Prostate gland (tissue), 2 donors: ENCODE results near the gene FHIT. TPM values are rescaled to one million over a fixed set of nuclear protein-coding genes. Genes with fewer than 3 reads are reported as not detected.

Source experiments
- DNase-seq: peaks from one replicate; pipeline ENCODE4 v3.0.0-alpha.2; 2019; ENCODE audit warnings: low spot score
- H3K27ac ChIP-seq, 2 donors: fragments of 200-600 bp; sonication (generic); 2 replicates each; pipeline ENCODE4 v1.5.1; 2017 to 2019
- H3K27me3 ChIP-seq: fragments of 200-600 bp; sonication (generic); replicated peaks from 2 replicates; pipeline ENCODE4 v1.5.1; 2019; ENCODE audit not compliant: insufficient read depth
- H3K36me3 ChIP-seq, 2 donors: fragments of 200-600 bp; sonication (generic); 1 replicate in 1 of 2; 2 replicates in 1 of 2; pipeline versions ENCODE4 v1.5.1 to v1.8.1; 2017 to 2019
- H3K4me1 ChIP-seq: fragments of 200-600 bp; sonication (generic); replicated peaks from 2 replicates; pipeline ENCODE4 v1.5.1; 2019
- H3K4me3 ChIP-seq, 2 donors: fragments of 200-600 bp; sonication (generic); 2 replicates each; pipeline ENCODE4 v1.5.1; 2017 to 2019
- H3K9me3 ChIP-seq: fragments of 200-600 bp; sonication (generic); 2 replicates; pipeline ENCODE4 v1.5.1; 2017
- POLR2A ChIP-seq: fragments of 450-650 bp; IDR thresholded peaks from one replicate; pipeline ENCODE4 v1.6.1; 2016; ENCODE audit warnings: antibody characterized with exemption, mild to moderate bottlenecking
- POLR2AphosphoS5 ChIP-seq: sonication (generic); formaldehyde crosslinking; IDR thresholded peaks from one replicate; pipeline ENCODE4 v1.6.1; 2017; ENCODE audit warnings: antibody characterized with exemption
- whole genome bisulfite sequencing: methylation state at CpG from one replicate; pipeline ENCODE4 v1.1.5; 2018; 5-methylcytosine and 5-hydroxymethylcytosine counted together
- intact Hi-C: fragments of 100-400 bp; cut with DNase I; formaldehyde crosslinking; loops from one replicate; pipeline ENCODE4 v1.14.2; 2022
- total RNA-seq, 2 donors: library from RNA; depleted of rRNA; stranded (reverse); fragments of >200 nt; gene quantifications; one replicate each; pipeline ENCODE4 v1.1.0, GENCODE V29; 2016
- TF ChIP-seq, protein P1 (sequence below), 4 experiments: fragments of 200-600 bp in 2 of 4; fragments of 450-650 bp in 2 of 4; sonication (generic) in 2 of 4; IDR thresholded peaks; 1 replicate in 3 of 4; 2 replicates in 1 of 4; pipeline ENCODE4 v1.5.1; 2016 to 2019; ENCODE audit warnings: antibody characterized with exemption in 4 of 4, mild to moderate bottlenecking in 2 of 4, moderate library complexity in 2 of 4

The FHIT gene
- total RNA-seq, 2 donors from 2014 or later, result 6.4 to 10.4 TPM

DNA sequence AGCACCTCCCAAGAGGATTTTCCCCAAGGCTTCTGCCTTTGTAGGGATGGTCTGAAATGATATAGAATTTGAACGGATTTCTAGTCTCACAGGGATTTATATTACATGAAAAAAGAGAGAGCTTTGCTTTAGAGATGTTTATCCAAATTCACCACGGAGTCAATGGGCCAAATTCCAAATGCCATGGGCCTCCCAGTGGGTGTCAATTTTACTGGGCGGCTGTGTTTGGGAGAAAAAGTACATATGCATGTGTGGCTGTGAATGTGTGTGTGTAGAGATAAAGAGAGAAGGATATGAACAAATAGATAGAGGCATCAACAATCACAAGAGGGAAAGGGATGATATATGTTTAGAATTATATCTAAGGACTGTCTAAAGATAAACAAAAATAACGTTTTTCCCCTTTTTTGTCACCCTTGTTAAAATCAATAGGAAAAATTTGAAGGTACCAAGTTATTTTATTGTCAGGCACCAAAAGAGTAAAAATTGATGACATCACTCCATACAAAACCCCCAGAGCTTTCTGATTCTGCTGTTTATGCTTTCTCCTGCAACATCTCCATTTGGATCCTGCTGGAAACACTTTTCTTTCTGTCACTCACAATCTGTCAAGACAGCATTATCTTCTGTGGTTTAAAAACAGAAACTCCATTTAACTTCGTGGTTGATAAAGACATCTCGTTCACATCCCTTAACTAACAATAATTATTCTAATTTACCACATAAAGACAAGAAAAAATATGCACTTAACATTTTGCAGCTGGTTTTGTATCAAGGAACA lies 160.7 kb downstream of the FHIT start:
- 55% methylated on average over 6 of the region's 6 CpGs for WGBS
- H3K36me3 ChIP-seq, result no peaks in the 10 kb centered on the region
- no peaks in the 10 kb centered on the region for H3K9me3 ChIP-seq
- intact Hi-C loops, result no loop called here
- H3K4me1 ChIP-seq, result no peaks in the 10 kb centered on the region
- no peak overlapping the region for H3K27ac ChIP-seq
- H3K27me3 ChIP-seq, result no peaks in the 10 kb centered on the region
- H3K4me3 ChIP-seq, result no peak overlapping the region
- DNase-seq, result no peak
- TF ChIP-seq POLR2AphosphoS5, result no peak
- TF ChIP-seq, protein P1, sequence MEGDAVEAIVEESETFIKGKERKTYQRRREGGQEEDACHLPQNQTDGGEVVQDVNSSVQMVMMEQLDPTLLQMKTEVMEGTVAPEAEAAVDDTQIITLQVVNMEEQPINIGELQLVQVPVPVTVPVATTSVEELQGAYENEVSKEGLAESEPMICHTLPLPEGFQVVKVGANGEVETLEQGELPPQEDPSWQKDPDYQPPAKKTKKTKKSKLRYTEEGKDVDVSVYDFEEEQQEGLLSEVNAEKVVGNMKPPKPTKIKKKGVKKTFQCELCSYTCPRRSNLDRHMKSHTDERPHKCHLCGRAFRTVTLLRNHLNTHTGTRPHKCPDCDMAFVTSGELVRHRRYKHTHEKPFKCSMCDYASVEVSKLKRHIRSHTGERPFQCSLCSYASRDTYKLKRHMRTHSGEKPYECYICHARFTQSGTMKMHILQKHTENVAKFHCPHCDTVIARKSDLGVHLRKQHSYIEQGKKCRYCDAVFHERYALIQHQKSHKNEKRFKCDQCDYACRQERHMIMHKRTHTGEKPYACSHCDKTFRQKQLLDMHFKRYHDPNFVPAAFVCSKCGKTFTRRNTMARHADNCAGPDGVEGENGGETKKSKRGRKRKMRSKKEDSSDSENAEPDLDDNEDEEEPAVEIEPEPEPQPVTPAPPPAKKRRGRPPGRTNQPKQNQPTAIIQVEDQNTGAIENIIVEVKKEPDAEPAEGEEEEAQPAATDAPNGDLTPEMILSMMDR (IDR thresholded peaks at IDR 0.05), result no peak
- TF ChIP-seq POLR2A, result no peak

- Histone ChIP-seq H3K4me1 (no peaks in the 10 kb centered on the region), H3K27ac (no peak overlapping the region), H3K4me3 (no peak overlapping the region), H3K27me3 (no peaks in the 10 kb centered on the region), H3K9me3 (no peaks in the 10 kb centered on the region), H3K36me3 (no peaks in the 10 kb centered on the region)
- no peak for DNase-seq
- intact Hi-C loops, result no loop called here
- TF ChIP-seq, protein P1 (IDR thresholded peaks at IDR 0.05), result no peak
- no peak for TF ChIP-seq POLR2AphosphoS5
- 99% methylated on average over 2 of the region's 2 CpGs for WGBS
Measured at GRCh38 chr3:61087465-61087864, 163.8 kb downstream of the FHIT start.

- no peaks in the 10 kb centered on the region for H3K9me3 ChIP-seq
- H3K4me3 ChIP-seq, result no peak overlapping the region
Measured at GRCh38 chr3:61081554-61081953, 169.7 kb downstream of the FHIT start.

DNA sequence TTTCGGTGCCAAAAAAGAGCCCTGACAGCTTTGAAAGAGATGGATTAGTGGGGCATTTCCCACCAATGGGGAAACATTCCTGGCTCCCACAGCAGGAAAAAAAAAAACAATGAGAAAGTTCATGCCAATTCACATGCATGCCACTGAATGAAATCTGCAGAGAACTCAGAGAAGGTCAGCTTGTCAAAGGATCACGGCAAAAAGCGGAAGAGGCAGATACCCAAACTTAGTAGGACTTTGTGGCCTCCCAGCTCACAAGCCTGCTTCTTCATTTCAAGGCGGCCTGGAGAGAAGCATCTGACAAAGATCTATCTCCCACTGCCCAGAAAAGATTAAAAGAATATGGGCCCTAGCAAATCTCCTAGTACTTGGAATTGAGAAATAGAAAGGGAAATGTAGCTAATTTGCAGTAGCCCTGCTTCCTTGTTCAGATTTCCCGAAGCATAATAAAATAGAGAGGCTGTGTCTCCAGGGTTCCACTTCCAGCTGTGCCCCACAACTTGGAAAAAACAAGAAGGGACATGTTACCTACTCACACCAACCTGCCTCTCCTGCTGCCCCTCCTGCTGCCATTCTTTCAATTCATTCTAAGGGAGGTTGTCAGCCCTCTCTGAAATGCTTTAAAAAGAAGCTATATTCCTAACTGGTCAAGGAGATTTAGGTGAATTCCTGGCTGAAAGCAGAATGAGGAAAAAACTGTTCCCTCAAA lies 170.4 kb downstream of the FHIT start:
- H3K4me3 ChIP-seq, result no peak overlapping the region

More at GRCh38 chr3:61081554-61081953, 169.7 kb downstream of the FHIT start:
- Histone ChIP-seq H3K36me3 (no peaks in the 10 kb centered on the region), H3K27me3 (no peaks in the 10 kb centered on the region), H3K27ac (no peak overlapping the region), H3K4me1 (no peaks in the 10 kb centered on the region)
- WGBS, result 88% methylated on average over 3 of the region's 3 CpGs
- no peak for DNase-seq
- TF ChIP-seq, protein P1 (IDR thresholded peaks at IDR 0.05), result no peak
- TF ChIP-seq POLR2AphosphoS5 (no peak), POLR2A (no peak)
- intact Hi-C loops, result no loop called here

More for the DNA sequence above, 170.4 kb downstream of the FHIT start:
- Histone ChIP-seq H3K4me1 (no peaks in the 10 kb centered on the region), H3K36me3 (no peaks in the 10 kb centered on the region), H3K9me3 (no peaks in the 10 kb centered on the region), H3K27me3 (no peaks in the 10 kb centered on the region), H3K27ac (no peak overlapping the region)
- 53% methylated on average over 5 of the region's 5 CpGs for WGBS
- DNase-seq, result no peak
- intact Hi-C loops, result no loop called here
- TF ChIP-seq POLR2AphosphoS5 (no peak), POLR2A (no peak)
- TF ChIP-seq, protein P1 (IDR thresholded peaks at IDR 0.05), result no peak
